ENCODE data around the gene EXOC7.

DNA sequence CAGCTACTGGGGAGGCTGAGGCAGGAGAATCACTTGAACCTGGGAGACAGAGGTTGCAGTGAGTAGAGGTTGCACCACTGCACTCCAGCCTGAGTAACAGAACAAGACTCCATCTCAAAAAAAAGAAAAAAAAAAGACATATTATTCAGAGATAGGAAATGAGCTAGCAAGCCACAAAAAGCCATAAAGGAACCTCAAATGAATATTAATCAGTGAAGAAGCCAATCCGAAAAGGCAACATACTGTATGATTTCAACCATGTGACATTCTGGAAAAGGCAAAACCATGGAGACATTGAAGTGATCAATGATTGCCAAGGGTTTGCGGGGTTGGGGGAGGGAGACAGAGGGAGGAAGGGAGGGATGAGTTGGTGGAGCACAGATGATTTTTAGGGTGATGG is 8.4 kb upstream of the EXOC7 start:
- TF ChIP-seq, protein P1, sequence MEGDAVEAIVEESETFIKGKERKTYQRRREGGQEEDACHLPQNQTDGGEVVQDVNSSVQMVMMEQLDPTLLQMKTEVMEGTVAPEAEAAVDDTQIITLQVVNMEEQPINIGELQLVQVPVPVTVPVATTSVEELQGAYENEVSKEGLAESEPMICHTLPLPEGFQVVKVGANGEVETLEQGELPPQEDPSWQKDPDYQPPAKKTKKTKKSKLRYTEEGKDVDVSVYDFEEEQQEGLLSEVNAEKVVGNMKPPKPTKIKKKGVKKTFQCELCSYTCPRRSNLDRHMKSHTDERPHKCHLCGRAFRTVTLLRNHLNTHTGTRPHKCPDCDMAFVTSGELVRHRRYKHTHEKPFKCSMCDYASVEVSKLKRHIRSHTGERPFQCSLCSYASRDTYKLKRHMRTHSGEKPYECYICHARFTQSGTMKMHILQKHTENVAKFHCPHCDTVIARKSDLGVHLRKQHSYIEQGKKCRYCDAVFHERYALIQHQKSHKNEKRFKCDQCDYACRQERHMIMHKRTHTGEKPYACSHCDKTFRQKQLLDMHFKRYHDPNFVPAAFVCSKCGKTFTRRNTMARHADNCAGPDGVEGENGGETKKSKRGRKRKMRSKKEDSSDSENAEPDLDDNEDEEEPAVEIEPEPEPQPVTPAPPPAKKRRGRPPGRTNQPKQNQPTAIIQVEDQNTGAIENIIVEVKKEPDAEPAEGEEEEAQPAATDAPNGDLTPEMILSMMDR (IDR thresholded peaks at IDR 0.05 in 8 of 11, conservative IDR thresholded peaks at IDR 0.05 in 3 of 11): no peak
- no peak for TF ChIP-seq POLR2A (IDR thresholded peaks at IDR 0.05)
- no peak for TF ChIP-seq POLR2AphosphoS5 (IDR thresholded peaks at IDR 0.05)
